Common myeloid progenitor, CD34-positive (primary cell): ENCODE results near the gene FBXW7.
A peak's percentile ranks its signal among the peaks of the same experiment; 100 is the strongest.

Experiments used
- CTCF ChIA-PET: fragments of 350-600 bp; sonication (Branson Sonifier 250); formaldehyde crosslinking; loops from one replicate; lab custom pipeline; 2021; ENCODE audit warnings: antibody characterized with exemption; lab: Charles Lee
- POLR2A ChIA-PET: fragments of 350-600 bp; sonication (Branson Sonifier 250); formaldehyde crosslinking; loops from one replicate; lab custom pipeline; 2021; ENCODE audit warnings: antibody characterized with exemption; lab: Charles Lee
- DNase-seq, 3 donors: peaks; one replicate each; pipeline versions ENCODE4 v3.0.0 to v3.0.0-alpha.2; 2013
- H3K27ac ChIP-seq, 2 experiments: 1 replicate in 1 of 2; 2 replicates in 1 of 2; pipeline ENCODE4 v1.7.0; 2013; ENCODE audit warnings: inconsistent platforms in 2 of 2, low read length in 2 of 2, mild to moderate bottlenecking in 2 of 2, low read depth in 1 of 2, moderate library complexity in 1 of 2; ENCODE audit not compliant: severe bottlenecking in 2 of 2, insufficient read depth in 1 of 2, poor library complexity in 1 of 2
- H3K27me3 ChIP-seq, 5 experiments: replicated peaks in 2 of 5; 1 replicate in 3 of 5; 2 replicates in 2 of 5; pipeline versions ENCODE4 v1.6.1 to v1.7.0; 2013; ENCODE audit warnings: low read length in 4 of 5, mild to moderate bottlenecking in 2 of 5, moderate library complexity in 2 of 5, inconsistent platforms in 1 of 5; ENCODE audit not compliant: insufficient read depth in 5 of 5, control insufficient read depth in 4 of 5
- H3K36me3 ChIP-seq, 4 experiments: 1 replicate in 2 of 4; 2 replicates in 2 of 4; pipeline versions ENCODE4 v1.6.1 to v1.7.0; 2013; ENCODE audit warnings: low read length in 3 of 4, control low read depth in 1 of 4, mild to moderate bottlenecking in 1 of 4; ENCODE audit not compliant: control insufficient read depth in 4 of 4, insufficient read depth in 4 of 4
- H3K4me1 ChIP-seq, 4 experiments: 1 replicate in 3 of 4; 2 replicates in 1 of 4; pipeline versions ENCODE4 v1.6.1 to v1.7.1; 2013; ENCODE audit warnings: low read length in 3 of 4, mild to moderate bottlenecking in 3 of 4, control low read depth in 1 of 4, inconsistent platforms in 1 of 4, moderate library complexity in 1 of 4; ENCODE audit not compliant: control insufficient read depth in 4 of 4, insufficient read depth in 4 of 4; ENCODE audit errors: control extremely low read depth in 1 of 4
- H3K4me3 ChIP-seq, 7 experiments: 1 replicate in 4 of 7; 2 replicates in 3 of 7; pipeline versions ENCODE4 v1.5.1 to v1.7.0; 2013; ENCODE audit warnings: mild to moderate bottlenecking in 7 of 7, low read length in 6 of 7, moderate library complexity in 6 of 7, inconsistent platforms in 2 of 7, low read depth in 2 of 7, control low read depth in 1 of 7; ENCODE audit not compliant: insufficient read depth in 4 of 7, control insufficient read depth in 1 of 7; ENCODE audit errors: extremely low read depth in 1 of 7
- H3K9me3 ChIP-seq, 5 experiments: 1 replicate in 4 of 5; 2 replicates in 1 of 5; pipeline versions ENCODE4 v1.6.1 to v1.7.1; 2013; ENCODE audit warnings: low read length in 4 of 5, mild to moderate bottlenecking in 2 of 5, inconsistent platforms in 1 of 5, low read depth in 1 of 5, moderate library complexity in 1 of 5; ENCODE audit not compliant: control insufficient read depth in 4 of 5, insufficient read depth in 2 of 5; ENCODE audit errors: control extremely low read depth in 1 of 5
- WGBS: methylation state at CpG from one replicate; pipeline ENCODE4 v1.1.5; 2013; ENCODE audit not compliant: insufficient coverage; 5-methylcytosine and 5-hydroxymethylcytosine counted together

FBXW7 gene

DNA sequence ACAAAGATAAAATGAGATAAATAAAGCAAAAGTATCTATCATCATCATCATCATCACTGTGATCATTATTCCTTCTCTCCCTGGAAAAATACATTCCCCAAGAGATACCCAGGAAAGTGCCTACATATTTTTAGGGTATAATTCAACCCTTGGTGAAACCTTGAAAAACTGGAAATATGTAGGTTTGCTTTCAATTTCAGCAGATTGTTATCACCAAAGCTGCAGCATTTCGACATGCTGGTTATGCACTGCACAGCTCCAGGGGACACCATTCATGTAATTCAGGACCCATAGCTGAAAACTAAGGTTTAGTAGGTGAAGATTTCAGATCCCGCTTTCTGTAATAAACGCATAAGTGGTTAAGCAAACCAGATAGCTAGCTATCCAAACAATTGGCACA, 28.4 kb upstream of the FBXW7 start:
- Histone ChIP-seq H3K36me3 (no peaks in the 10 kb centered on the region), H3K4me3 (no peak overlapping the region), H3K27ac (no peak overlapping the region), H3K9me3 (no peaks in the 10 kb centered on the region), H3K4me1 (no peaks in the 10 kb centered on the region), H3K27me3 (no peaks in the 10 kb centered on the region)
- ChIA-PET POLR2A (no interaction called here), CTCF (no interaction called here)
- 100% methylated on average over 3 of the region's 3 CpGs for WGBS
- no peak for DNase-seq

DNA sequence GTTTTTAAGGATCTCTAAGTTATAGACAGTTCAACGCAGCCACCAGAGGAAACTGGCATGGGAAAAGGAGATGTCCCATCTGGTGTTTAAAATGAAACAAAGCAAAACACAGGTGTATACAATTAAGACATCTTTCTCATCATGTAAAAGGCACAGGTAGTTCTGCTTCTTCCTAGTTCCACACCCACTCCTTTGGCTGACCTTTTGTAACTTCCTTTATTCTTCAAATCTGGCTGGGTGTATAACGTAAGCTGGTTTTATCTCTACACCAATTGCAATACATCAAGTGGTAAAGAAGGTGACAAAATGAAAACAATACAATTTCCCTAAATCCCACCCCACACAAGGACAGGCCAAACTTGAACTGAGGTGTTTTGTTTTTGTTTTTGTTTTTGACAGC, 27.3 kb upstream of the FBXW7 start:
- DNase-seq = no peak
- WGBS = 100% methylated on average over 1 of the region's 2 CpGs
- Histone ChIP-seq H3K27me3 (no peaks in the 10 kb centered on the region), H3K36me3 (no peaks in the 10 kb centered on the region), H3K4me3 (no peak overlapping the region), H3K27ac (no peak overlapping the region), H3K9me3 (no peaks in the 10 kb centered on the region), H3K4me1 (no peaks in the 10 kb centered on the region)
- ChIA-PET POLR2A (no interaction called here), CTCF (no interaction called here)

DNA sequence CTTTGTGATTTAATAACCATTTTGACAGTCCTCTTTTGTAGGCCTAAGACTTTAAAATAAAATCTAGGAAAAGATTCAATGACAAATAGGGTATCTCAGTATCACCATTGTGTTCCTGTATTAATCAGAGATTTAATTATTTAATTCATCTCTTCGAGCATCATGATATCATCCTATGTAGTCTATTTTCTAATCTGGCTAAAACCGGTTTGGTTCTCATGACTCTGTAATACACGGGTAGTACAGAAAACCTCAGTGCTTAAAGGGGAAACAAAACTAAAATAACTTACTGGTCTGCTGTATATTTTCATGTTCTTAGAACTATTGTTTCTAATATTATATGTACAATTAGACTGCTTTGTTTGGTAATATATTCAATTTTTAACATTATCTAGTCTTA, 23.7 kb upstream of the FBXW7 start:
- no CpG with 5 or more reads among the region's 3 CpGs for WGBS
- DNase-seq = no peak
- Histone ChIP-seq H3K27me3 (no peaks in the 10 kb centered on the region), H3K4me3 (no peak overlapping the region), H3K9me3 (no peaks in the 10 kb centered on the region), H3K4me1 (peaks cover 0 to 3% (median 0%) of the 10 kb centered on the region in 4 experiments), H3K27ac (no peak overlapping the region), H3K36me3 (no peaks in the 10 kb centered on the region)
- CTCF ChIA-PET = no interaction called here
- POLR2A ChIA-PET = no interaction called here

DNA sequence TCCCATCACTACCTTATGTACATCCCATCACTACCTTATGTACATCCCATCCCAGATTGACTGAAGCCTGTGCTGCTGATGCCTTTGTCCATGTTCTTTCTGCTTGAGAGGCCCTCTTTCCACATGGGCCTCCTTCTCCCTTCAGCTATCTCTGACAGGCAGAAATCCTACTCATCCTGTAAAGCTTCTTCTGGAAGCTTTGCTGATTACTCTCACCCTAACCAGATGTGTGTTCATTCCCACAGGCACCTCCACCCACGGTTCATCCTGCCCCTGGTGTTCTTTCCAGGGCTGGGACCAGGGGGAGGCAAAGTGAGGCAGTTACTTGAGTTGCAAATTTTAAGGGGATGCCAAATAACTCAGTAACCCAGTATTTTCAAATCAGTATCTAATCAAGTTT, 22.5 kb upstream of the FBXW7 start:
- no peaks in the 10 kb centered on the region for H3K27me3 ChIP-seq
- DNase-seq = no peak
- no peaks in the 10 kb centered on the region for H3K9me3 ChIP-seq
- CTCF ChIA-PET = no interaction called here
- WGBS = 100% methylated on average over 1 of the region's 1 CpG
- H3K36me3 ChIP-seq = no peaks in the 10 kb centered on the region
- POLR2A ChIA-PET = no interaction called here
- no peak overlapping the region for H3K4me3 ChIP-seq
- peaks cover 0 to 3% (median 0%) of the 10 kb centered on the region in 4 experiments for H3K4me1 ChIP-seq
- H3K27ac ChIP-seq = no peak overlapping the region

DNA sequence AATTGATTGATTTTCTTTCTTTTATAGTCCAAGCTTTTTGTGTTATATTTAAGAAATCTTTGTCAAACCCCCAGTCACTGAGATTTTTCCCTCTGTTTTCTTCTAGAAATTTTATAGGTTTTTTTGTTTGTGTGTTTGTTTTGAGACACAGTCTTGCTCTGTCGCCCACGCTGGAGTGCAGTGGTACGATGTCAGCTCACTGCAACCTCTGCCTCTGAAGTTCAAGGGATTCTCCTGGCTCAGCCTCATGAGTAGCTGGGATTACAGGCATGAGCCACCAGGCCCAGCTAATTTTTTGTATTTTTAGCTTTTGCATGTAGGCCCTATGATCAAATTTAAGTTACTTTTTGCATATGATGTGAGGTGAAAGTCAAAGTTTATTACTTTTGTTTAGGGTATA, 20.9 kb upstream of the FBXW7 start:
- Histone ChIP-seq H3K27ac (no peak overlapping the region), H3K36me3 (no peaks in the 10 kb centered on the region), H3K9me3 (no peaks in the 10 kb centered on the region), H3K4me3 (no peak overlapping the region), H3K27me3 (no peaks in the 10 kb centered on the region), H3K4me1 (peaks cover 0 to 3% (median 0%) of the 10 kb centered on the region in 4 experiments)
- CTCF ChIA-PET = no interaction called here
- POLR2A ChIA-PET = no interaction called here
- no CpG with 5 or more reads among the region's 3 CpGs for WGBS
- DNase-seq = no peak

DNA sequence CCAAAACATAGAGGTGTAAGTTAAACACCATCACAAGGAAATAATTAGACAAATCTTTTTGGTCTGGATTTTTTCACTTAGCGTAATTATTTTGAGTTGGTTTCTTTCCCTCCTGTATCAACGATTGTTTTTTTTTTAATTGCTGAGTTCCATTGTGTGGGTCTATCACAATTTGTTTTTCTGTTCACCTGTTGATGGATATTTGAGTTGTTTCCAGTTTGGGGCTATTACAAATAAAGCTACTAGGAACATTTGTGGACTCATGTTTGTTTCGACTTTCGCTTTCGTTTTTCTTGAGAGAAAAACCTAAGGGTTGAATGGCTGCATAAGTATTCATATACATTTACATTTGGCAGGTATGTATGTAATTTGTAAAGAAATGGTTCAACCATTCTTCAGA, 20.4 kb upstream of the FBXW7 start:
- H3K9me3 ChIP-seq = no peaks in the 10 kb centered on the region
- POLR2A ChIA-PET = no interaction called here
- H3K4me1 ChIP-seq = peaks cover 0 to 3% (median 0%) of the 10 kb centered on the region in 4 experiments
- WGBS = 90% methylated on average over 4 of the region's 5 CpGs
- no peak overlapping the region for H3K4me3 ChIP-seq
- no peaks in the 10 kb centered on the region for H3K36me3 ChIP-seq
- no peak overlapping the region for H3K27ac ChIP-seq
- CTCF ChIA-PET = no interaction called here
- H3K27me3 ChIP-seq = no peaks in the 10 kb centered on the region
- DNase-seq = peak in 2 of 3 donors; percentile 18 to 24

DNA sequence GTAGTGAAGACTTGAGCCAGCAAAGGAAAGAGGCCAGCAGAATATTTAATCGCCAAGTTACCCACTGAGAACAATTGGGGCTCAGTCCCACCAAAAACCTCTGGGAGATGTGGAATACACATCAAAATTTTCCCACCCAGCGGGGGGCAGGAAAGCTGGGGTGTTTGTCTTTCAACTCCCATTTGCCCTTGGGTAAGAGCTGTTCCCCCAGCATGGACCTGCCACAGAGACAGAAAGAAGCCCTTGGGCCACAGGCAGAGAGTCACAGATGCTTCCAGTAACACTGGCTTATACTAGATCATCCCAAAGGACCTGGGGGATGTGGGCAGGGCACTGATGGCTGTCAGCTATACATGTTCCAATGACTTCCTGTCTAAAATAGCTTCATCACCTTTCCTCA, 18.9 kb upstream of the FBXW7 start:
- Histone ChIP-seq H3K4me3 (no peak overlapping the region), H3K36me3 (no peaks in the 10 kb centered on the region), H3K4me1 (peaks cover 0 to 3% (median 0%) of the 10 kb centered on the region in 4 experiments), H3K27ac (no peak overlapping the region), H3K27me3 (no peaks in the 10 kb centered on the region), H3K9me3 (no peaks in the 10 kb centered on the region)
- CTCF ChIA-PET = interaction anchor here (0.8 kb wide), 1 partner anchor 12 kb away, joined by 3 read pairs; no protein-coding TSS in a partner anchor
- POLR2A ChIA-PET = interaction anchor here (0.6 kb wide), 1 partner anchor 77 kb away, joined by 5 read pairs; no protein-coding TSS in a partner anchor
- DNase-seq = no peak
- WGBS = 100% methylated on average over 1 of the region's 2 CpGs
